Smooth muscle cell (in vitro differentiated cells): ENCODE data around the gene DPP7. TPM values are rescaled to one million over a fixed set of nuclear protein-coding genes. Genes with fewer than 3 reads are reported as not detected.
"Not testable (repeated sequence)": the region's sequence is repeated elsewhere in the genome, so short reads cannot be mapped to it uniquely, and the experiment has no call there.

Source experiments
- DNase-seq: peaks from one replicate; lab custom pipeline; 2025; ENCODE audit not compliant: unreplicated experiment; lab: John Stamatoyannopoulos, UW
- H2AFZ ChIP-seq: fragments of 200-600 bp; sonication (generic); 2 replicates; pipeline ENCODE4 v1.6.0; 2016; ENCODE audit warnings: antibody characterized with exemption, low read depth, mild to moderate bottlenecking
- H3F3A ChIP-seq: fragments of 200-600 bp; sonication (generic); 2 replicates; pipeline ENCODE4 v1.6.0; 2017; ENCODE audit warnings: antibody characterized with exemption, low read depth
- H3K27ac ChIP-seq: fragments of 200-600 bp; sonication (generic); 2 replicates; pipeline ENCODE4 v1.5.1; 2016; ENCODE audit warnings: low read depth, mild to moderate bottlenecking
- H3K27me3 ChIP-seq: fragments of 200-600 bp; sonication (generic); 2 replicates; pipeline ENCODE4 v1.6.1; 2016; ENCODE audit warnings: low read depth, mild to moderate bottlenecking
- H3K36me3 ChIP-seq: fragments of 200-600 bp; sonication (generic); 2 replicates; pipeline ENCODE4 v1.5.1; 2016; ENCODE audit warnings: low read depth
- H3K4me1 ChIP-seq: fragments of 200-600 bp; sonication (generic); 2 replicates; pipeline ENCODE4 v1.5.1; 2016; ENCODE audit warnings: low read depth
- H3K4me2 ChIP-seq: fragments of 200-600 bp; sonication (generic); 2 replicates; pipeline ENCODE4 v1.6.0; 2016; ENCODE audit warnings: mild to moderate bottlenecking
- H3K4me3 ChIP-seq: fragments of 200-600 bp; sonication (generic); 2 replicates; pipeline ENCODE4 v1.5.1; 2016; ENCODE audit warnings: mild to moderate bottlenecking
- H3K79me2 ChIP-seq: fragments of 200-600 bp; sonication (generic); 2 replicates; pipeline ENCODE4 v1.6.0; 2016; ENCODE audit warnings: low read depth, mild to moderate bottlenecking
- H3K9ac ChIP-seq: fragments of 200-600 bp; sonication (generic); 2 replicates; pipeline ENCODE4 v1.6.0; 2016; ENCODE audit warnings: low read depth
- H3K9me3 ChIP-seq: fragments of 200-600 bp; sonication (generic); replicated peaks from 2 replicates; pipeline ENCODE4 v1.5.1; 2016; ENCODE audit warnings: low read depth
- H4K20me1 ChIP-seq: fragments of 200-600 bp; sonication (generic); 2 replicates; pipeline ENCODE4 v1.6.0; 2016; ENCODE audit warnings: low read depth
- WGBS: methylation state at CpG from one replicate; pipeline ENCODE4 v1.1.7; 2016; ENCODE audit warnings: low lambda C conversion rate; 5-methylcytosine and 5-hydroxymethylcytosine counted together
- polyA plus RNA-seq: library from polyadenylated mRNA; unstranded; fragments of >200 nt; fragmentation: Nextera tagmentation; extraction: Ambion mirVana; gene quantifications from 2 replicates; pipeline ENCODE4 v1.2.1, GENCODE V29; 2016
- total RNA-seq: library from RNA; depleted of rRNA; stranded (reverse); fragments of >200 nt; gene quantifications from 2 replicates; pipeline ENCODE4 v1.2.3, GENCODE V29; 2014
- TF ChIP-seq, protein P1 (sequence below): fragments of 200-600 bp; sonication (generic); IDR thresholded peaks from 2 replicates; pipeline ENCODE4 v1.5.1; 2017; ENCODE audit warnings: borderline replicate concordance, mild to moderate bottlenecking, antibody characterized with exemption; ENCODE audit not compliant: insufficient read depth, poor library complexity, severe bottlenecking

Gene DPP7
- total and polyA plus RNA-seq, 2 experiments from 2014 or later, result 51.4 to 170 TPM

DNA sequence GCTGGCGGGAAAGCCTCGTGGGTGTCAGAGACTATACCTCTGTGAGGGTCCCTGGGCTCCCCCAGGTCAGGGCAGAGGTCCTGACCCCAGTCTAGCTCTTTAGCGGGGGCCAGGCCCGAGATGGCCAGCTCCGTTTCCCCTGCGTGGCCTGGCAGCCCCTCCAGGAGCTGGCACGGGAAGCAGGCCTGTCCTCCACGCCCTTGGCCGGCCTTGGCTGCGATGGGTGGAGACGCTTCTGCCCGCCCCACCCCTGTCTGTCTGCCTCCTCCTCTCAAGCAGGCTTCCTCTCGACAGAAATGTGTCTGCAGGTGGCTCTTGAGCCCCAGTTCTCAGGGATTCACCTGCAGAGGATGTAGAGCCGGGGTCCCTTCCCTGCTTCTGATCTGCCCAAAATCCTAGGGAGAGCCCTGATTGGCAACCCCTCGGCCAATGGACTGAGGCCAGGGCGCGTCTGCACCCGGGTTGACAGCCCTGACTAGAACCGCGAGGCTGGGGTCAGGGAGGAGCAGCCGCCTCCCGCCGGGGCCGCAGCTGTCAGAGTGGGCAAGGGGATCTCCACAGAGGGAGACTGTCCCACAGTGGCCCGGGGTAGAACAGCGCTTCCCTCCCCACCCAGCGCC lies 21.8 kb upstream of the DPP7 start:
- Histone ChIP-seq H3F3A (no peaks in the 10 kb centered on the region), H3K9me3 (no peaks in the 10 kb centered on the region), H3K27me3 (peaks cover 65% of the 10 kb centered on the region), H3K4me3 (no peak overlapping the region), H3K27ac (no peak overlapping the region), H4K20me1 (no peaks in the 10 kb centered on the region), H3K9ac (no peak overlapping the region), H3K36me3 (no peaks in the 10 kb centered on the region), H3K4me2 (no peak overlapping the region), H2AFZ (no peak overlapping the region), H3K4me1 (no peaks in the 10 kb centered on the region), H3K79me2 (no peaks in the 10 kb centered on the region)
- TF ChIP-seq, protein P1, sequence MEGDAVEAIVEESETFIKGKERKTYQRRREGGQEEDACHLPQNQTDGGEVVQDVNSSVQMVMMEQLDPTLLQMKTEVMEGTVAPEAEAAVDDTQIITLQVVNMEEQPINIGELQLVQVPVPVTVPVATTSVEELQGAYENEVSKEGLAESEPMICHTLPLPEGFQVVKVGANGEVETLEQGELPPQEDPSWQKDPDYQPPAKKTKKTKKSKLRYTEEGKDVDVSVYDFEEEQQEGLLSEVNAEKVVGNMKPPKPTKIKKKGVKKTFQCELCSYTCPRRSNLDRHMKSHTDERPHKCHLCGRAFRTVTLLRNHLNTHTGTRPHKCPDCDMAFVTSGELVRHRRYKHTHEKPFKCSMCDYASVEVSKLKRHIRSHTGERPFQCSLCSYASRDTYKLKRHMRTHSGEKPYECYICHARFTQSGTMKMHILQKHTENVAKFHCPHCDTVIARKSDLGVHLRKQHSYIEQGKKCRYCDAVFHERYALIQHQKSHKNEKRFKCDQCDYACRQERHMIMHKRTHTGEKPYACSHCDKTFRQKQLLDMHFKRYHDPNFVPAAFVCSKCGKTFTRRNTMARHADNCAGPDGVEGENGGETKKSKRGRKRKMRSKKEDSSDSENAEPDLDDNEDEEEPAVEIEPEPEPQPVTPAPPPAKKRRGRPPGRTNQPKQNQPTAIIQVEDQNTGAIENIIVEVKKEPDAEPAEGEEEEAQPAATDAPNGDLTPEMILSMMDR, result no peak
- DNase-seq, result no peak
- 64% methylated on average over 26 of the region's 27 CpGs for WGBS

DNA sequence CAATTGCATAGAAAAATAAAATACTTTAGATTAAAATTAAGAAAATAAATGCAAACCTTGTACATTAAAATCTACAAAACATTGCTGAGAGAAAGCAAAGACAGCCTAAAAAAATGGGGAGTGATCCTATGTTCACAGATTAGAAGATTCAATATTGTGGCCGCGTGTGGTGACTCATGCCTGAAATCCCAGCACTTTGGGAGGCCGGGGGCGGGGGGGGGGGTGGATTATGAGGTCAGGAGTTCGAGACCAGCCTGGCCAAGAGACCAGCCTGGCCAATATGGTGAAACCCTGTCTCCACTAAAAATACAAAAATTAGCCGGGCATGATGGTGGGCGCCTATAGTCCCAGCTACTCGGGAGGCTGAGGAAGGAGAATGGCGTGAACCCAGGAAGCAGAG lies 20.6 kb upstream of the DPP7 start:
- H3K27ac ChIP-seq, H4K20me1 ChIP-seq, H3K9me3 ChIP-seq, H3K4me1 ChIP-seq, H3K4me3 ChIP-seq, H3K9ac ChIP-seq, H3K79me2 ChIP-seq, DNase-seq, H2AFZ ChIP-seq, H3F3A ChIP-seq, H3K36me3 ChIP-seq, H3K4me2 ChIP-seq: not testable (repeated sequence)
- 89% methylated on average over 9 of the region's 9 CpGs for WGBS
- H3K27me3 ChIP-seq, result peaks cover 53% of the 10 kb centered on the region

DNA sequence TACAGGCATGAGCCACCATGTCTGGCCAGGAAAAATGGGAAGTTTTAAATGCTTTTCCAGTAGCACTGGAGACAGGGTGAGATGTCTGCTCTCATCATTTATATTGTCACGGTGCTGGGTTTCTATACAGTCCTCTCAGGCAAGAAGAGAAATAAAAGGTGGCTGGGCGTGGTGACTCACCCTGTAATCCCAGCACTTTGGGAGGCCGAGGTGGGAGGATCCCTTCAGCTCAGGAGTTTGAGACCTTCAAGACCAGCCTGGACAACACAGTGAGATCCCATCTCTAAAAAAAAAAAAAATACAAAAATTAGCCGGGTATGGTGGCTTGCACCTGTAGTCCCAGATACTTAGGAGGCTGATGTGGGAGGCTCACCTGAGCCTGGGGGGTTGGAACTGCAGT lies 19.7 kb upstream of the DPP7 start:
- Histone ChIP-seq H3K9me3 (no peaks in the 10 kb centered on the region), H3K79me2 (no peaks in the 10 kb centered on the region), H3K27me3 (peaks cover 44% of the 10 kb centered on the region), H3K4me2 (no peak overlapping the region), H3F3A (no peaks in the 10 kb centered on the region), H4K20me1 (no peaks in the 10 kb centered on the region), H3K4me3 (no peak overlapping the region), H3K27ac (no peak overlapping the region), H3K36me3 (no peaks in the 10 kb centered on the region), H2AFZ (no peak overlapping the region), H3K4me1 (no peaks in the 10 kb centered on the region), H3K9ac (no peak overlapping the region)
- no peak for DNase-seq
- WGBS, result 78% methylated on average over 4 of the region's 4 CpGs
- TF ChIP-seq, protein P1, result no peak

DNA sequence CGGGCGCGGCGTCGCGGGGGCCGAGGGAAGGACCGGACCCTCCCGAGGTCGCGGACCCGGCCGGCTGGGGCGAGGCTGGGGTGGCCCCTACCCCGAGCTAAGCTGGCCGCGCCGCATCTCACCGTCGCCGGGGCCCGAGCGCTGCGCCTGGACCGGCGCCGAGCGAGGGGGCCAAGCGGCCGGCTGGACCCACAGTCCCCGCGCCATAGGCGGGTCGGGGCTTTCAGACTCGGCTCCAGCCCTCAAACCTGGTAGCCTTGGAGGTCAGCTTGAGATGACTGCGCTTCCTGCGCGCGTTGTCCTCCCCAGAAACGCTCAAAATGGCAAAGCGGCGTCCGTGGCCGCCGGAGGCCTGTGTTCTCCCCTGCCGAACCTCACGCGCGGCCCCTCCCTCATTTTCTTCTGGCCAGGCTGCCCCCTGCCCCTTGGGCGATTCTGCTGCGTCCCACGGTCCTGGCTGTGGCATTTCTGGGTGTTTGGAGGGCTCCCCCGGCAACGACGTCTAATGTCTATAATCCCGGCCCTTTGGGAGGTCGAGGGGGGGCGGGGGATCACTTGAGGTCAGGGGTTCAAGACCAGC lies 15.7 kb upstream of the DPP7 start:
- no peaks in the 10 kb centered on the region for H3F3A ChIP-seq
- H3K27me3 ChIP-seq, result peaks cover 8% of the 10 kb centered on the region
- peaks cover 24% of the 10 kb centered on the region for H3K79me2 ChIP-seq
- peak overlapping the region; percentile 90 for H3K4me2 ChIP-seq
- no peaks in the 10 kb centered on the region for H3K9me3 ChIP-seq
- TF ChIP-seq, protein P1, result no peak
- H3K4me3 ChIP-seq, result peak overlapping the region; percentile 79
- DNase-seq, result no peak
- H3K27ac ChIP-seq, result no peak overlapping the region
- H3K9ac ChIP-seq, result no peak overlapping the region
- H2AFZ ChIP-seq, result peak overlapping the region; percentile 98
- peaks cover 12% of the 10 kb centered on the region for H4K20me1 ChIP-seq
- peaks cover 5% of the 10 kb centered on the region for H3K4me1 ChIP-seq
- H3K36me3 ChIP-seq, result no peaks in the 10 kb centered on the region
- WGBS, result 8% methylated on average over 50 of the region's 58 CpGs
